IMR-90 (cell line): ENCODE data around the gene VCPKMT. TPM values are rescaled to one million over a fixed set of nuclear protein-coding genes. Genes with fewer than 3 reads are reported as not detected.

Experiments used
- ATAC-seq: fragments of 200-7000 bp; cut with Tn5 transposase; 2 replicates; pipeline ENCODE4 v1.9.1; 2020; ENCODE audit warnings: low read depth, mild to moderate bottlenecking, moderate library complexity
- BruUV-seq: library from RNA; stranded (reverse); fragments of 400-500 nt; replicated peaks from 2 replicates; lab custom pipeline; 2021; lab: Mats Ljungman, UMichigan
- CTCF ChIA-PET: fragments of 300-600 bp; formaldehyde crosslinking; extraction: SDS; loops from one replicate; lab custom pipeline; 2021; ENCODE audit warnings: antibody characterized with exemption; lab: Yijun Ruan, JAX
- POLR2A ChIA-PET: fragments of 300-600 bp; sonication (Branson Sonifier 250); formaldehyde crosslinking; loops from one replicate; lab custom pipeline; 2022; ENCODE audit warnings: antibody characterized with exemption; ENCODE audit not compliant: unreplicated experiment; lab: Charles Lee
- DNase-seq: peaks from one replicate; pipeline ENCODE4 v3.0.0; 2013
- H2AFZ ChIP-seq: replicated peaks from 2 replicates; pipeline ENCODE3; 2013; ENCODE audit warnings: low read length, mild to moderate bottlenecking; ENCODE audit not compliant: poor library complexity
- H2AK5ac ChIP-seq: 2 replicates; pipeline ENCODE4 v1.6.1; 2013; ENCODE audit warnings: low read depth, low read length, inconsistent platforms
- H2AK9ac ChIP-seq: replicated peaks from 2 replicates; pipeline ENCODE3; 2013; ENCODE audit warnings: mild to moderate bottlenecking, low read depth, low read length, moderate library complexity; ENCODE audit not compliant: poor library complexity
- H2BK120ac ChIP-seq: 2 replicates; pipeline ENCODE4 v1.6.1; 2013; ENCODE audit warnings: low read depth, low read length, inconsistent platforms
- H2BK15ac ChIP-seq: 3 replicates; pipeline ENCODE4 v1.6.1; 2013; ENCODE audit warnings: low read depth, low read length, inconsistent platforms
- H2BK20ac ChIP-seq: 2 replicates; pipeline ENCODE4 v1.6.1; 2013; ENCODE audit warnings: low read depth, mild to moderate bottlenecking, inconsistent platforms, low read length, moderate library complexity
- H2BK5ac ChIP-seq: 2 replicates; pipeline ENCODE4 v1.6.1; 2013; ENCODE audit warnings: mild to moderate bottlenecking, low read depth, low read length, inconsistent platforms; ENCODE audit not compliant: poor library complexity, severe bottlenecking
- H3K14ac ChIP-seq: replicated peaks from 2 replicates; pipeline ENCODE4 v1.6.1; 2013; ENCODE audit warnings: low read depth, low read length, inconsistent platforms
- H3K18ac ChIP-seq: 2 replicates; pipeline ENCODE4 v1.6.1; 2013; ENCODE audit warnings: low read depth, low read length, control low read depth
- H3K23ac ChIP-seq: 2 replicates; pipeline ENCODE4 v1.6.1; 2013; ENCODE audit warnings: low read depth, low read length, inconsistent platforms
- H3K27ac ChIP-seq: 2 replicates; pipeline ENCODE4 v1.5.1; 2013; ENCODE audit warnings: mild to moderate bottlenecking, control low read depth, low read length; ENCODE audit not compliant: insufficient read depth
- H3K27me3 ChIP-seq: 2 replicates; pipeline ENCODE4 v1.6.1; 2013; ENCODE audit warnings: low read length; ENCODE audit not compliant: control insufficient read depth, insufficient read depth
- H3K36me3 ChIP-seq: 2 replicates; pipeline ENCODE4 v1.6.1; 2013; ENCODE audit warnings: low read length, mixed read lengths; ENCODE audit not compliant: control insufficient read depth, insufficient read depth
- H3K4ac ChIP-seq: 2 replicates; pipeline ENCODE4 v1.6.1; 2013; ENCODE audit warnings: low read depth, low read length, inconsistent platforms
- H3K4me1 ChIP-seq: 2 replicates; pipeline ENCODE4 v1.6.1; 2013; ENCODE audit warnings: low read length, mixed read lengths; ENCODE audit not compliant: control insufficient read depth, insufficient read depth
- H3K4me2 ChIP-seq: 2 replicates; pipeline ENCODE4 v1.6.1; 2013; ENCODE audit warnings: low read depth, mild to moderate bottlenecking, control low read depth, low read length, moderate library complexity
- H3K4me3 ChIP-seq: 2 replicates; pipeline ENCODE4 v1.5.1; 2013; ENCODE audit warnings: low read depth, mild to moderate bottlenecking, control low read depth, low read length, moderate library complexity; ENCODE audit not compliant: insufficient read depth
- H3K56ac ChIP-seq: 2 replicates; pipeline ENCODE4 v1.6.1; 2013; ENCODE audit warnings: low read length, inconsistent platforms; ENCODE audit not compliant: insufficient read depth; ENCODE audit errors: extremely low read depth
- H3K79me1 ChIP-seq, 2 experiments: 2 replicates each; pipeline ENCODE4 v1.6.1; 2013; ENCODE audit warnings: low read length in 2 of 2, inconsistent platforms in 1 of 2, low read depth in 1 of 2
- H3K9ac ChIP-seq: 2 replicates; pipeline ENCODE4 v1.6.1; 2013; ENCODE audit warnings: low read depth, low read length, control low read depth
- H3K9me1 ChIP-seq: 2 replicates; pipeline ENCODE4 v1.6.1; 2013; ENCODE audit warnings: low read length, inconsistent platforms; ENCODE audit not compliant: insufficient read depth
- H3K9me3 ChIP-seq: 2 replicates; pipeline ENCODE4 v1.6.1; 2013; ENCODE audit warnings: low read length; ENCODE audit not compliant: control insufficient read depth, insufficient read depth
- H4K20me1 ChIP-seq: 2 replicates; pipeline ENCODE4 v1.6.1; 2013; ENCODE audit warnings: low read length, inconsistent platforms; ENCODE audit not compliant: insufficient read depth
- H4K5ac ChIP-seq: 2 replicates; pipeline ENCODE4 v1.6.1; 2013; ENCODE audit warnings: mild to moderate bottlenecking, low read depth, low read length, control low read depth
- H4K8ac ChIP-seq, 2 experiments: 2 replicates each; pipeline ENCODE4 v1.6.1; 2013; ENCODE audit warnings: low read depth in 2 of 2, low read length in 2 of 2, control low read depth in 1 of 2, inconsistent platforms in 1 of 2
- H4K91ac ChIP-seq: 2 replicates; pipeline ENCODE4 v1.6.1; 2013; ENCODE audit warnings: low read depth, low read length, inconsistent platforms; ENCODE audit not compliant: insufficient read depth
- CTCF ChIP-seq: conservative IDR thresholded peaks from 2 replicates; pipeline ENCODE4 v1.5.1; 2012; ENCODE audit warnings: mild to moderate bottlenecking, low read depth, low read length, improper control_type of control experiment
- MAFK ChIP-seq: IDR thresholded peaks from 2 replicates; pipeline ENCODE4 v1.6.1; 2012; ENCODE audit warnings: low read depth, low read length, improper control_type of control experiment
- POLR2A ChIP-seq: IDR thresholded peaks from 2 replicates; pipeline ENCODE4 v1.6.1; 2012; ENCODE audit warnings: mild to moderate bottlenecking, low read depth, low read length
- RAD21 ChIP-seq: IDR thresholded peaks from 2 replicates; pipeline ENCODE4 v1.6.1; 2012; ENCODE audit warnings: low read length, improper control_type of control experiment
- RFX5 ChIP-seq: IDR thresholded peaks from 2 replicates; pipeline ENCODE4 v1.8.0; 2012; ENCODE audit warnings: low read depth, mild to moderate bottlenecking, low read length, moderate library complexity
- WGBS, 2 experiments: methylation state at CpG; one replicate each; pipeline versions ENCODE4 v1.1.5 to v1.1.7; 2013; ENCODE audit warnings: missing lambda C conversion rate in 2 of 2; ENCODE audit not compliant: insufficient read length in 1 of 2; ENCODE audit errors: extremely low coverage in 2 of 2; 5-methylcytosine and 5-hydroxymethylcytosine counted together
- dilution Hi-C: fragments of 300-500 bp; cut with HindIII; formaldehyde crosslinking; loops from one replicate; pipeline ENCODE4 v1.14.3; 2018; ENCODE audit warnings: low sequenced_read_pairs; ENCODE audit not compliant: unreplicated experiment
- in situ Hi-C: fragments of 300-500 bp; cut with MboI; formaldehyde crosslinking; loops from 3 replicates; pipeline ENCODE4 v1.14.3; 2019; ENCODE audit warnings: low sequenced_read_pairs, inconsistent platforms, mixed read lengths
- intact Hi-C: fragments of 100-400 bp; cut with micrococcal nuclease; formaldehyde crosslinking; loops from 2 replicates; pipeline ENCODE4 v1.10.0; 2022
- polyA plus RNA-seq, 3 experiments: library from polyadenylated mRNA; depleted of rRNA; stranded (reverse); fragments of >200 nt; gene quantifications; 2 replicates each; pipeline ENCODE4 v1.2.3, GENCODE V29; 2012; ENCODE audit warnings: low replicate concordance in 1 of 3
- total RNA-seq: library from RNA; depleted of rRNA; stranded (reverse); fragments of >200 nt; gene quantifications from 2 replicates; pipeline ENCODE4 v1.2.3, GENCODE V29; 2012

VCPKMT gene
- total and polyA plus RNA-seq, 2 of the 4 experiments (the other 2 are of a cell fraction), result 2.5 to 4.7 TPM

GRCh38 chr14:50094056-50094755 is 22.2 kb downstream of the VCPKMT start:
- no peak overlapping the region for H3K9ac ChIP-seq
- H3K4me1 ChIP-seq, result no peaks in the 10 kb centered on the region
- H2BK20ac ChIP-seq, result no peak overlapping the region
- in situ Hi-C loops (loop anchor here (5.0 kb wide), 1 partner anchor 227 kb away; no protein-coding TSS in a partner anchor), dilution Hi-C loops (no loop called here), intact Hi-C loops (no loop called here)
- H3K56ac ChIP-seq, result no peak overlapping the region
- ChIA-PET CTCF (interaction anchor here (0.6 to 1.6 kb wide), 4 partner anchors 16 to 233 kb away, joined by 3 to 5 read pairs (median 4); no protein-coding TSS in a partner anchor), POLR2A (no interaction called here)
- TF ChIP-seq MAFK (no peak), CTCF (no peak), RFX5 (no peak), RAD21 (no peak), POLR2A (no peak)
- BruUV-seq, result no TSS peak
- H3K79me1 ChIP-seq, result no peaks in the 10 kb centered on the region
- H3K9me3 ChIP-seq, result no peaks in the 10 kb centered on the region
- H3K27ac ChIP-seq, result no peak overlapping the region
- no peak overlapping the region for H2AFZ ChIP-seq
- no peak overlapping the region for H3K4me2 ChIP-seq
- no peak overlapping the region for H2AK5ac ChIP-seq
- H2BK5ac ChIP-seq, result no peak overlapping the region
- H4K91ac ChIP-seq, result no peak overlapping the region
- H3K18ac ChIP-seq, result no peak overlapping the region
- no peak for DNase-seq
- no peak overlapping the region for H2BK15ac ChIP-seq
- no peak for ATAC-seq
- peaks cover 1% of the 10 kb centered on the region; the same call in 1 of the 2 replicates for H3K36me3 ChIP-seq
- no peak overlapping the region for H2AK9ac ChIP-seq
- H3K23ac ChIP-seq, result no peak overlapping the region
- no peak overlapping the region for H4K5ac ChIP-seq
- H3K9me1 ChIP-seq, result peaks cover 2% of the 10 kb centered on the region
- H4K8ac ChIP-seq, result no peak overlapping the region
- no peak overlapping the region for H3K4ac ChIP-seq
- 100% methylated on average over 6 of the region's 11 CpGs; no CpG with 5 or more reads in 1 of the 2 experiments for whole genome bisulfite sequencing, 2 experiments
- H3K27me3 ChIP-seq, result no peaks in the 10 kb centered on the region
- no peak overlapping the region for H3K14ac ChIP-seq
- H3K4me3 ChIP-seq, result no peak overlapping the region
- H2BK120ac ChIP-seq, result no peak overlapping the region
- H4K20me1 ChIP-seq, result no peaks in the 10 kb centered on the region
